A673 (cell line): ENCODE results near the gene HOXC6.

Experiments used
- CTCF ChIP-seq: fragments of 300-800, 200-600 bp; sonication (generic); conservative IDR thresholded peaks from 2 replicates; pipeline ENCODE4 v1.5.1; 2017; ENCODE audit warnings: low read depth, mild to moderate bottlenecking, antibody characterized with exemption, low read length, moderate library complexity, mixed read lengths
- EZH2 ChIP-seq: fragments of 200-600 bp; sonication (generic); IDR thresholded peaks from 2 replicates; pipeline ENCODE4 v1.6.1; 2017; ENCODE audit warnings: borderline replicate concordance, low read depth, mild to moderate bottlenecking, mixed read lengths, antibody characterized with exemption, low read length; ENCODE audit not compliant: poor library complexity, severe bottlenecking

GRCh38 chr12:53987787-53988230 lies 40.4 kb upstream of the HOXC6 start:
- TF ChIP-seq CTCF (no peak), EZH2 (no peak)
